Ovary (tissue), 9 donors: ENCODE results near the gene RASAL2. TPM values are rescaled to one million over a fixed set of nuclear protein-coding genes. Genes with fewer than 3 reads are reported as not detected.

Experiments used
- DNase-seq, 5 donors: peaks; one replicate each; pipeline ENCODE4 v3.0.0-alpha.2; 2019 to 2020
- H3K27ac ChIP-seq, 2 donors: fragments of 200-600 bp; one replicate each; pipeline versions ENCODE4 v1.5.1 to v1.8.0; 2019 to 2022
- H3K27me3 ChIP-seq: fragments of 200-600 bp; one replicate; pipeline ENCODE4 v1.8.0; 2022
- H3K36me3 ChIP-seq: fragments of 200-600 bp; sonication (generic); one replicate; pipeline ENCODE4 v1.5.1; 2019
- H3K4me1 ChIP-seq: one replicate; pipeline ENCODE4 v1.8.1; 2013; ENCODE audit warnings: mild to moderate bottlenecking, moderate library complexity; ENCODE audit not compliant: insufficient read depth
- H3K4me3 ChIP-seq: fragments of 200-600 bp; sonication (generic); one replicate; pipeline ENCODE4 v1.5.1; 2017
- H3K9me3 ChIP-seq, 2 donors: fragments of 200-600 bp in 1 of 2; sonication (generic) in 1 of 2; one replicate each; pipeline versions ENCODE4 v1.5.1 to v1.8.1; 2013 to 2019; ENCODE audit warnings: mild to moderate bottlenecking in 1 of 2, moderate library complexity in 1 of 2
- EP300 ChIP-seq: sonication (generic); formaldehyde crosslinking; IDR thresholded peaks from one replicate; pipeline ENCODE4 v1.6.1; 2017; ENCODE audit warnings: antibody characterized with exemption
- POLR2A ChIP-seq: fragments of 450-650 bp; IDR thresholded peaks from one replicate; pipeline ENCODE4 v1.6.1; 2017; ENCODE audit warnings: antibody characterized with exemption, mild to moderate bottlenecking, moderate library complexity
- WGBS, 3 donors: extraction: QIAGEN DNeasy Blood & Tissue Kit in 1 of 3; methylation state at CpG; one replicate each; pipeline versions ENCODE4 v1.1.5 to v1.1.7; 2013 to 2017; 5-methylcytosine and 5-hydroxymethylcytosine counted together
- intact Hi-C, 4 donors: fragments of 100-400 bp; cut with DNase I; formaldehyde crosslinking; loops; one replicate each; pipeline versions ENCODE4 v1.11.0 to v1.15.1; 2022 to 2023
- polyA plus RNA-seq, 2 donors: library from polyadenylated mRNA; stranded (reverse); fragments of 200-250 nt in 1 of 2; fragments of 350-450 nt in 1 of 2; fragmentation: Illumina TruSeq in 1 of 2; extraction: RNeasy Lipid Tissue Mini Kit (QIAGEN cat#74804) in 1 of 2; gene quantifications; one replicate each; pipeline ENCODE4 v1.2.3, GENCODE V29; 2013 to 2014
- total RNA-seq, 7 donors: library from RNA; depleted of rRNA in 2 of 7; stranded (reverse); fragments of >200 nt in 2 of 7; fragmentation: NEBNext Ultra II Directional in 3 of 7; extraction: Animal tissue kit (Norgen Biotek cat#: 25700) in 3 of 7; gene quantifications; one replicate each; pipeline versions ENCODE4 v1.1.0 to v1.2.4, GENCODE V29; 2016 to 2023
- TF ChIP-seq, protein P1 (sequence below), 3 donors: fragments of 450-650 bp in 2 of 3; fragments of 200-600 bp in 1 of 3; IDR thresholded peaks; one replicate each; pipeline versions ENCODE4 v1.5.1 to v1.8.0; 2016 to 2022; ENCODE audit warnings: antibody characterized with exemption in 3 of 3, mild to moderate bottlenecking in 1 of 3
- donor health status: DM: no; HTN: no; CAD: no; lungs with moderate emphysema.
- donor health status: DM: no; HTN: no; CAD: no.
- donor health status: Bipolar disorder and iron deficiency.
- donor health status: DM: yes; HTN: yes; CAD: no.
- donor health status: DM: no; HTN: no; CAD: no.
- donor health status: DM: yes; HTN: yes; CAD: no.

The RASAL2 gene
- total and polyA plus RNA-seq, 9 donors: 4.2 to 20.5 (median 11.5) TPM

DNA sequence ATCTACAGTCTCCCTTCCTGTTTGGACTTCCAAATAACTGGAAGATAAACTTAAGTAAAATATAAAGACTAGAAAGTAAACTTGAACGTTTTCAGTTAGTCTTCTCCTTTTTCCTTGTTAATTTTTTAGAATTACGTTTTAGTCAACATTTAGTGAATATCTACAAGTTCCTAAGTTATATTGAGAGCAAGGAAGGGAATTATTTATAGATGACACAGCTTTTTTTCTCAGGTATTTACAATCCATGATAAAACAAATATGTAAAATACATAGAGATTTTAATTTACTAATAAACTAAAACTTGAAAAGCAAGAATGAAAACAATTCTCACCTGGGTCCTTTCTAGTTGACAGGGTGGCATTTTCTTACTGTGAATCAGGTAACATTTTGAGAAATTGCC lies 313.3 kb downstream of the RASAL2 start:
- intact Hi-C loops: no loop called here
- Histone ChIP-seq H3K36me3 (no peaks in the 10 kb centered on the region), H3K27me3 (no peaks in the 10 kb centered on the region), H3K4me3 (no peak overlapping the region), H3K27ac (no peak overlapping the region), H3K9me3 (no peaks in the 10 kb centered on the region), H3K4me1 (no peaks in the 10 kb centered on the region)
- no peak for DNase-seq
- 10 to 24% (median 17%) methylated on average over 2 of the region's 2 CpGs for WGBS, 3 donors
- no peak for TF ChIP-seq EP300
- TF ChIP-seq, protein P1, sequence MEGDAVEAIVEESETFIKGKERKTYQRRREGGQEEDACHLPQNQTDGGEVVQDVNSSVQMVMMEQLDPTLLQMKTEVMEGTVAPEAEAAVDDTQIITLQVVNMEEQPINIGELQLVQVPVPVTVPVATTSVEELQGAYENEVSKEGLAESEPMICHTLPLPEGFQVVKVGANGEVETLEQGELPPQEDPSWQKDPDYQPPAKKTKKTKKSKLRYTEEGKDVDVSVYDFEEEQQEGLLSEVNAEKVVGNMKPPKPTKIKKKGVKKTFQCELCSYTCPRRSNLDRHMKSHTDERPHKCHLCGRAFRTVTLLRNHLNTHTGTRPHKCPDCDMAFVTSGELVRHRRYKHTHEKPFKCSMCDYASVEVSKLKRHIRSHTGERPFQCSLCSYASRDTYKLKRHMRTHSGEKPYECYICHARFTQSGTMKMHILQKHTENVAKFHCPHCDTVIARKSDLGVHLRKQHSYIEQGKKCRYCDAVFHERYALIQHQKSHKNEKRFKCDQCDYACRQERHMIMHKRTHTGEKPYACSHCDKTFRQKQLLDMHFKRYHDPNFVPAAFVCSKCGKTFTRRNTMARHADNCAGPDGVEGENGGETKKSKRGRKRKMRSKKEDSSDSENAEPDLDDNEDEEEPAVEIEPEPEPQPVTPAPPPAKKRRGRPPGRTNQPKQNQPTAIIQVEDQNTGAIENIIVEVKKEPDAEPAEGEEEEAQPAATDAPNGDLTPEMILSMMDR (IDR thresholded peaks at IDR 0.05): no peak
- no peak for TF ChIP-seq POLR2A

DNA sequence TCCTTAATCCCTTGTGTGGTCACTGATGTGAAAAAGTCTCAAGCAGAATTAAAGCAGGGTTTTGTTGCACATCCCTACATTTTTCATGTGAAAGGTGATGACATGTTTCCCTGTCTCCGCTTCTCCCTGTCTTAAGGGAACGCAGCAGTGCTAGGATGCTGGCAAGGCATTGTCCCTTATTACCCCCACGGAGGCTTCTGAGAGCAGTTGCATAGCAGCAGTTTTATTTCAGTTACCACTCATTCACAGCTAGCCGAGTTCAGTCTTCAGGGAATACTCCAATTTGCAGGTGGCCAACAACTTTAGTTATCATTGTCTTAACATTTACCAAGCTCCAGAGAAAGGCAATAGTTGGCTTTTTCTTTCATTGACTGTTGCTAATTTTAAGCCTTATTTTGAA lies 313.8 kb downstream of the RASAL2 start:
- Histone ChIP-seq H3K27me3 (no peaks in the 10 kb centered on the region), H3K9me3 (no peaks in the 10 kb centered on the region), H3K4me3 (no peak overlapping the region), H3K4me1 (no peaks in the 10 kb centered on the region), H3K27ac (no peak overlapping the region), H3K36me3 (no peaks in the 10 kb centered on the region)
- WGBS, 3 donors: 9 to 37% (median 10%) methylated on average over 4 of the region's 4 CpGs
- DNase-seq: no peak
- intact Hi-C loops: no loop called here
- TF ChIP-seq POLR2A (no peak), EP300 (no peak)
- TF ChIP-seq, protein P1 (IDR thresholded peaks at IDR 0.05): no peak

DNA sequence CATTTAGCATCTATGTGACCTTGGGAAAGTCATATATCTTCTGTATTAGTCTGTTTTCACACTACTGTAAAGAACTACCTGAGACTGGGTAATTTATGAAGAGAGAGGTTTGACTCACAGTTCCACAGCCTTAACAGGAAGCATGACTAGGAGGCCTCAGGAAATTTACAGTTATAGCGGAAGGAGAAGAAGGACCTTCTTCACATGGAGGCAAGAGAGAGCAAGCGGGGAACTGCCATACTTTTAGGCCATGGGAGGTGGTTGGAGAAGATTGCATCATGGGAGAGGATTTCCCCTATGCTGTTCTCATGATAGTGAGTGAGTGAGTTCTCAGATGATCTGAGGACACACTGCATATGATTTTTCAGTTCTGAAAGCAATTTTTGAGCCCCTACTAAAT lies 315.0 kb downstream of the RASAL2 start:
- 92 to 98% (median 96%) methylated on average over 2 of the region's 2 CpGs for WGBS, 3 donors
- H3K36me3 ChIP-seq: no peaks in the 10 kb centered on the region
- intact Hi-C loops: no loop called here
- no peaks in the 10 kb centered on the region for H3K9me3 ChIP-seq
- H3K4me1 ChIP-seq: no peaks in the 10 kb centered on the region
- no peak for DNase-seq
- no peaks in the 10 kb centered on the region for H3K27me3 ChIP-seq
- no peak for TF ChIP-seq POLR2A
- TF ChIP-seq, protein P1 (IDR thresholded peaks at IDR 0.05): no peak
- no peak for TF ChIP-seq EP300
- no peak overlapping the region for H3K27ac ChIP-seq
- H3K4me3 ChIP-seq: no peak overlapping the region

DNA sequence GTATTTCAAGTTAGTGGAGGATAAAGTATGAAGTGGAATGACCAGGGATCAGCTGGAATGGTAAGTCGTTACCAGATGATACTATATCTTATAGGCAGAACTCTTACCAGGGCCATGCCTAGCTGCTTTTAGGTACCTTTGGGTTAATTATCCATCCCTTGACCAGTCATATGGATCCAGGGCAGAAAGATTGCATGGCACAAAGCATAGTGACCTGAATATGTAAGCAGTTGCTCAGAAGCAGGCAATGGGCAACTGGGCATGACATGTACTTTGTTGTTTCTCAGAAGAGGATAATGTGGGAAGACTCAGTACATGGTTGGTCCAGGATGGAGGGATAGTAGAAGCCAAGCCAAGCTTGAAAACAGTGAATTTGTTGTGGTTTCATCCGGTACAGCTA lies 315.6 kb downstream of the RASAL2 start:
- no peaks in the 10 kb centered on the region for H3K9me3 ChIP-seq
- H3K27me3 ChIP-seq: no peaks in the 10 kb centered on the region
- H3K36me3 ChIP-seq: no peaks in the 10 kb centered on the region
- DNase-seq: no peak
- H3K4me1 ChIP-seq: no peaks in the 10 kb centered on the region
- intact Hi-C loops: no loop called here
- H3K4me3 ChIP-seq: no peak overlapping the region
- TF ChIP-seq POLR2A (no peak), EP300 (no peak)
- TF ChIP-seq, protein P1 (IDR thresholded peaks at IDR 0.05): no peak
- H3K27ac ChIP-seq: no peak overlapping the region
- 97 to 99% (median 98%) methylated on average over 2 of the region's 2 CpGs for WGBS, 3 donors
